HFFc6 (cell line): ENCODE results near the gene SMARCAD1. TPM values are rescaled to one million over a fixed set of nuclear protein-coding genes. Genes with fewer than 3 reads are reported as not detected.
A peak's percentile ranks its signal among the peaks of the same experiment; 100 is the strongest.

ENCODE experiments used
- DNase-seq: peaks from one replicate; pipeline ENCODE4 v3.0.0-alpha.2; 2018
- H3K27ac Mint-ChIP-seq: 2 replicates; pipeline ENCODE4 v1.8.0; 2020; ENCODE audit warnings: mild to moderate bottlenecking, mixed read lengths
- H3K27me3 Mint-ChIP-seq: 2 replicates; pipeline ENCODE4 v1.8.0; 2021; ENCODE audit warnings: mild to moderate bottlenecking, moderate library complexity, mixed read lengths; ENCODE audit not compliant: insufficient read depth
- H3K36me3 Mint-ChIP-seq: 2 replicates; pipeline ENCODE4 v1.8.0; 2021; ENCODE audit warnings: low read depth, mixed read lengths
- H3K4me1 Mint-ChIP-seq: 2 replicates; pipeline ENCODE4 v1.8.0; 2020; ENCODE audit warnings: low read depth, mixed read lengths
- H3K4me3 Mint-ChIP-seq: 2 replicates; pipeline ENCODE4 v1.8.0; 2020; ENCODE audit warnings: mild to moderate bottlenecking, moderate library complexity, mixed read lengths
- H3K9me3 Mint-ChIP-seq: 2 replicates; pipeline ENCODE4 v1.8.0; 2020; ENCODE audit warnings: mild to moderate bottlenecking, mixed read lengths
- total RNA-seq, 6 experiments: library from RNA; stranded (reverse); fragmentation: NEBNext Ultra II Directional; extraction: Animal tissue kit (Norgen Biotek cat#: 25700); gene quantifications; 2 replicates in 1 of 6; 3 replicates in 5 of 6; pipeline ENCODE4 v1.2.3, GENCODE V29; 2021
- TF ChIP-seq, protein P1 (sequence below): fragments of 200-600 bp; sonication (generic); IDR thresholded peaks from 2 replicates; pipeline ENCODE4 v1.5.0; 2021; ENCODE audit warnings: antibody characterized with exemption, mild to moderate bottlenecking

SMARCAD1 gene
- total RNA-seq, 6 experiments from 2014 or later, result 21.8 to 24.9 (median 24.2) TPM

DNA sequence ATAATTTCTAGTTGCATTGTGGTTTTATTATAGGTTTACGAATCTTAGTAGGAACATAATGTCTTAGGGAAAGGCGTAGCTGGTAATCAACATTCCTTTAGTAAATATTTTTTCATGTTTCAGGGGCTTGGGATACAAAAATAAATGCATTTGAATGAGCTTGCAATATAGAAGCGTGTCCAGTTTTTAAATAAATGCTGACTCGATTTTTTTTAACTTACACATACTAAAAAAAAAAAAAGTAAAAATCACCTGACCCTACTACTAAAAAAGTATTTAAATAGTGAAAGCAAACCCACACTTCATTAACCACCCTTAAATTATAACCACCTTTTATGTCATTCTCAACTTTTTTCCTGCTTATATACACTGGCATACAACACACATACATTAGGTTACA, 29.6 kb downstream of the SMARCAD1 start:
- Mint-ChIP-seq H3K4me1 (peaks cover 16% of the 10 kb centered on the region), H3K27ac (no peak overlapping the region), H3K9me3 (no peaks in the 10 kb centered on the region), H3K4me3 (no peak overlapping the region), H3K36me3 (peaks cover 23% of the 10 kb centered on the region), H3K27me3 (no peaks in the 10 kb centered on the region)
- no peak for DNase-seq
- TF ChIP-seq, protein P1, sequence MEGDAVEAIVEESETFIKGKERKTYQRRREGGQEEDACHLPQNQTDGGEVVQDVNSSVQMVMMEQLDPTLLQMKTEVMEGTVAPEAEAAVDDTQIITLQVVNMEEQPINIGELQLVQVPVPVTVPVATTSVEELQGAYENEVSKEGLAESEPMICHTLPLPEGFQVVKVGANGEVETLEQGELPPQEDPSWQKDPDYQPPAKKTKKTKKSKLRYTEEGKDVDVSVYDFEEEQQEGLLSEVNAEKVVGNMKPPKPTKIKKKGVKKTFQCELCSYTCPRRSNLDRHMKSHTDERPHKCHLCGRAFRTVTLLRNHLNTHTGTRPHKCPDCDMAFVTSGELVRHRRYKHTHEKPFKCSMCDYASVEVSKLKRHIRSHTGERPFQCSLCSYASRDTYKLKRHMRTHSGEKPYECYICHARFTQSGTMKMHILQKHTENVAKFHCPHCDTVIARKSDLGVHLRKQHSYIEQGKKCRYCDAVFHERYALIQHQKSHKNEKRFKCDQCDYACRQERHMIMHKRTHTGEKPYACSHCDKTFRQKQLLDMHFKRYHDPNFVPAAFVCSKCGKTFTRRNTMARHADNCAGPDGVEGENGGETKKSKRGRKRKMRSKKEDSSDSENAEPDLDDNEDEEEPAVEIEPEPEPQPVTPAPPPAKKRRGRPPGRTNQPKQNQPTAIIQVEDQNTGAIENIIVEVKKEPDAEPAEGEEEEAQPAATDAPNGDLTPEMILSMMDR, result no peak

DNA sequence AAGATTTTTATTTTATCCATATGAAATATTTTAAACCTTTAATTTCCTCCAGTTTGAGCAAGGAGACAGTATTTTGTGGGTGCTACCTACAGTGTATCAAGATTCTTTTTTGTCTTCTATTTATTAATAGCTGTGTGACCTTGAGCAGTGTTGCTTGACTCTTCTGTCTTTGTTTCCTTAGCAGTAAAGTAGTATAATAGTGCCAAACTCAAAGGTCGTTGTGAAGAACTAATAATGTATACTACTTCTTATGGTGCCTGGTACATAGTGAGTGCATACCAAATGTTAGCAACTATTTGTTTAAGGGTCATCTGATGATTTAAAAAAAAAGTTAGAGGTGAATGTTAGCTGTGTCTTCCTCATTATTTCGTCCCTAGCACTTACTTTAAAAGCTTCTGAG, 30.5 kb downstream of the SMARCAD1 start:
- no peaks in the 10 kb centered on the region for H3K27me3 Mint-ChIP-seq
- DNase-seq, result no peak
- H3K36me3 Mint-ChIP-seq, result peaks cover 24% of the 10 kb centered on the region

DNA sequence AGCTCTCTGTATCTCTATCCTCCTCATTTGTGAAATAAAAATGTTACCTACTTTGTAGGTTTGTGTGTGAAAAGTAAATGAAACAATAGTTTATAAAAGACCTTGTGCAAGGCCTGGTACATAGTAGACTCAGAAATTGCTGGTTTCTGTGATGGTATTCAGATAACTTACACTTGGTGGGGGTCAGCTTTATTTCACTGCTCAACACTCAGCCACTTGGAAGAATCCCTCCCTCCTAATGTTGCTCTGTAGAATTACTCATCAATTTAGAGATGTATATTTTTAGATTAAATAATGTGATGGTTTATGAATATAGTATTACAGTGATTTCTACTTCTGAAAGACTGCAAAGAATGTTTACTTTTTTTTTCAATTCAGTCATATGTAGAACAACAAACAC, 32.7 kb downstream of the SMARCAD1 start:
- H3K4me3 Mint-ChIP-seq, result no peak overlapping the region
- H3K9me3 Mint-ChIP-seq, result no peaks in the 10 kb centered on the region
- H3K27ac Mint-ChIP-seq, result peak overlapping the region; percentile 11; the same call in 1 of the 2 replicates
- peaks cover 30% of the 10 kb centered on the region for H3K36me3 Mint-ChIP-seq
- TF ChIP-seq, protein P1, result no peak
- peaks cover 6% of the 10 kb centered on the region for H3K4me1 Mint-ChIP-seq
- H3K27me3 Mint-ChIP-seq, result no peaks in the 10 kb centered on the region
- no peak for DNase-seq

More for the DNA sequence above, 30.5 kb downstream of the SMARCAD1 start:
- Mint-ChIP-seq H3K9me3 (no peaks in the 10 kb centered on the region), H3K27ac (no peak overlapping the region), H3K4me1 (peaks cover 12% of the 10 kb centered on the region), H3K4me3 (no peak overlapping the region)
- TF ChIP-seq, protein P1, result no peak

DNA sequence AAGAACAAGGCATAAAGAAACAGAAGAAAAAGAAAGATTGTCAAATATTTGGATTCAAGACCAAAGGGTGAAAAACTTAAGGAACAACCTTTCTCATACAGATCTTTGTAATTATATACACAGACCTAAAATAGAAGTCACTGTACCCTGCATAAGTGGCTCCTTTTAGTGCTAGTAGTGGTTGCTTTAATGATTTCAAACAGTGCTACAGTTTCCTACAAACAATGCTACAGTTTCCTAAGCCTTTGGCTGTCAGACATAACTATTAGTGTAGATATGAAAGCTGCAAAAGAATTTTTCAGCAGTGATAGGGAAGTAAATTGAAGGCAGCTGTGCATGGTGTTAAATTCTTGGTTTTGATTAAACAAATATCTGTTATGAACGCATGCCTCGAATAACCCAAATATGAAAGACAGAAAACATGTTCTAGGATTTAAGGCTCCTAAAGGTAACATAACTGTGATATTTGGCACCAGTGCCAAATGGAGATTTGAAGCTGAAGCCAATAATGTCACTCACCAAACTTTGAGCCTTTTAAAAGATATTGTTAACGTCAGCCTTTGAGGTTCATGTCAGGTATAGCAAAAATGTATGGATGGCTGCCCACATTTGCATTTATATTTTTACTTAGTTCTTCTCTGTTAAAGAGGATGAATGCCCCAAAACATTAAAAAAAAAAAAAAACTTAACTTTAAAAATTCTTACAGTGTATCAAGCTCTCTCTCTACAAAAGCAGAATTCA, 36.6 kb downstream of the SMARCAD1 start:
- TF ChIP-seq, protein P1, result no peak
- Mint-ChIP-seq H3K27ac (peak overlapping the region; percentile 29; the same call in 1 of the 2 replicates), H3K4me1 (peaks cover 6% of the 10 kb centered on the region), H3K4me3 (no peak overlapping the region), H3K36me3 (peaks cover 35% of the 10 kb centered on the region), H3K9me3 (no peaks in the 10 kb centered on the region), H3K27me3 (no peaks in the 10 kb centered on the region)
- no peak for DNase-seq

DNA sequence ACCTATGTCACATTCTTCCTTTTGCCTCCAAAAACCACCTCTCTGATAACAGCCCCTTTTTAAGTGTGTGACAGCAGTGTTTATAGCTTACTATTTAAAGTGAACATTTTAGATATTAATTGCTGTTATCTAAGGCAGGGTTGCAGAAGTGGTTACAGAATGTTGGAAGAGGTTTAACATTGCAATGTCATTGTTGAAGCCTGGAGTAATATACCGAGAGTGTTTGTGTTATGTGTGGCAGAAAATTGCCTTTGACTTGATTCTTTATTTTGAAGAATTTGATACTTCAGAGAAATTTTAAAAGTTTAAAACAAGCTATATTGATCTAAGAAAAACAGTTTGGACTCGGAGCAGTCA, 37.1 kb downstream of the SMARCAD1 start:
- Mint-ChIP-seq H3K36me3 (peaks cover 40% of the 10 kb centered on the region), H3K27me3 (no peaks in the 10 kb centered on the region), H3K9me3 (no peaks in the 10 kb centered on the region), H3K4me1 (peaks cover 6% of the 10 kb centered on the region), H3K4me3 (no peak overlapping the region), H3K27ac (peak overlapping the region; percentile 29)
- no peak for DNase-seq
- TF ChIP-seq, protein P1, result no peak
